Panc1 (cell line): ENCODE data around the gene KCNJ12. TPM values are rescaled to one million over a fixed set of nuclear protein-coding genes. Genes with fewer than 3 reads are reported as not detected.
"Not testable (repeated sequence)": the region's sequence is repeated elsewhere in the genome, so short reads cannot be mapped to it uniquely, and the experiment has no call there.

Source experiments
- ATAC-seq: fragments of 200-7000 bp; cut with Tn5 transposase; 2 replicates; pipeline ENCODE4 v1.9.1; 2020; ENCODE audit warnings: mild to moderate bottlenecking, moderate library complexity
- BruUV-seq: library from RNA; stranded (reverse); fragments of 400-500 nt; replicated peaks from 2 replicates; lab custom pipeline; 2021; lab: Mats Ljungman, UMichigan
- CTCF ChIA-PET: fragments of 300-600 bp; sonication (Branson Sonifier 250); formaldehyde crosslinking; loops from one replicate; lab custom pipeline; 2022; ENCODE audit warnings: antibody characterized with exemption; lab: Charles Lee
- POLR2A ChIA-PET: fragments of 300-600 bp; sonication (Branson Sonifier 250); formaldehyde crosslinking; loops from one replicate; lab custom pipeline; 2022; ENCODE audit warnings: antibody characterized with exemption; lab: Charles Lee
- DNase-seq: peaks from one replicate; pipeline ENCODE4 v3.0.0-alpha.2; 2010; ENCODE audit warnings: low read depth, low spot score
- H3K27ac ChIP-seq: 2 replicates; pipeline ENCODE4 v1.5.1; 2011; ENCODE audit warnings: mild to moderate bottlenecking, low read length, inconsistent platforms
- H3K27me3 ChIP-seq: fragments of 200-500 bp; sonication (Bioruptor generic); 2 replicates; pipeline ENCODE4 v1.6.0; 2014; ENCODE audit warnings: low read length, inconsistent platforms; ENCODE audit not compliant: control insufficient read depth, insufficient read depth
- H3K36me3 ChIP-seq: fragments of 200-500 bp; sonication (Bioruptor generic); 2 replicates; pipeline ENCODE4 v1.5.1; 2014; ENCODE audit warnings: inconsistent platforms, mild to moderate bottlenecking, low read length, moderate library complexity; ENCODE audit not compliant: control insufficient read depth, insufficient read depth
- H3K4me1 ChIP-seq: 2 replicates; pipeline ENCODE4 v1.5.1; 2011; ENCODE audit warnings: inconsistent platforms, mild to moderate bottlenecking, low read length, moderate library complexity; ENCODE audit not compliant: control insufficient read depth, insufficient read depth
- H3K4me3 ChIP-seq, 2 experiments: 2 replicates each; pipeline ENCODE4 v1.5.1; 2011 to 2012; ENCODE audit warnings: low read depth in 2 of 2, low read length in 2 of 2, mild to moderate bottlenecking in 2 of 2, inconsistent platforms in 1 of 2, moderate library complexity in 1 of 2
- H3K9me3 ChIP-seq: fragments of 200-500 bp; sonication (Bioruptor generic); 2 replicates; pipeline ENCODE4 v1.5.1; 2014; ENCODE audit warnings: low read depth, mild to moderate bottlenecking, inconsistent platforms, low read length, moderate library complexity; ENCODE audit not compliant: control insufficient read depth, insufficient read depth
- CTCF ChIP-seq: fragments of 450-650 bp; IDR thresholded peaks from 2 replicates; pipeline ENCODE4 v1.5.1; 2017; ENCODE audit warnings: mild to moderate bottlenecking
- POLR2AphosphoS5 ChIP-seq: IDR thresholded peaks from 2 replicates; pipeline ENCODE4 v1.6.1; 2012; ENCODE audit warnings: mild to moderate bottlenecking, low read depth, low read length, moderate library complexity
- REST ChIP-seq, 2 experiments: IDR thresholded peaks; 2 replicates each; pipeline ENCODE4 v1.6.1; 2011 to 2012; ENCODE audit warnings: low read depth in 2 of 2, control low read depth in 1 of 2, low read length in 1 of 2, mild to moderate bottlenecking in 1 of 2, moderate library complexity in 1 of 2; ENCODE audit not compliant: insufficient read depth in 1 of 2
- SIN3A ChIP-seq: IDR thresholded peaks from 2 replicates; pipeline ENCODE4 v1.6.1; 2012; ENCODE audit warnings: low read depth, mild to moderate bottlenecking, low read length, moderate library complexity, borderline replicate concordance; ENCODE audit not compliant: insufficient read depth
- TCF7L2 ChIP-seq: IDR thresholded peaks from 2 replicates; pipeline ENCODE4 v1.6.1; 2011; ENCODE audit warnings: mild to moderate bottlenecking, low read depth, low read length, inconsistent platforms
- in situ Hi-C: cut with HindIII; loops from 2 replicates; pipeline ENCODE4 v1.10.0; 2016; ENCODE audit warnings: low sequenced_read_pairs, low pct_unique_long_range_greater_than_20kb
- intact Hi-C: fragments of 100-400 bp; cut with micrococcal nuclease; formaldehyde crosslinking; loops from one replicate; pipeline ENCODE4 v1.10.0; 2022; ENCODE audit not compliant: unreplicated experiment
- total RNA-seq: library from RNA; stranded (reverse); gene quantifications from one replicate; pipeline ENCODE4 v1.2.1, GENCODE V29; 2021; ENCODE audit not compliant: unreplicated experiment

The KCNJ12 gene
- total RNA-seq, 1 experiment from 2014 or later: 2.7 TPM

- Histone ChIP-seq H3K27ac (no peak overlapping the region), H3K36me3 (no peaks in the 10 kb centered on the region), H3K9me3 (no peaks in the 10 kb centered on the region), H3K27me3 (no peaks in the 10 kb centered on the region), H3K4me1 (no peaks in the 10 kb centered on the region), H3K4me3 (no peak overlapping the region)
- BruUV-seq: no TSS peak
- ChIA-PET POLR2A (no interaction called here), CTCF (no interaction called here)
- no peak for DNase-seq
- in situ Hi-C loops (no loop called here), intact Hi-C loops (no loop called here)
- no peak for TF ChIP-seq CTCF
- no peak for TF ChIP-seq REST (IDR thresholded peaks at IDR 0.05; ENCODE audit: insufficient read depth in 1 of 2, low read depth in 2 of 2, low read length in 1 of 2)
- no peak for TF ChIP-seq TCF7L2
- no peak for TF ChIP-seq POLR2AphosphoS5
- TF ChIP-seq SIN3A: no peak
- no peak for ATAC-seq
Observed at GRCh38 chr17:21330436-21331160, 45.6 kb upstream of the KCNJ12 start.

- BruUV-seq, ATAC-seq, H3K9me3 ChIP-seq, H3K4me1 ChIP-seq, in situ Hi-C loops, H3K27me3 ChIP-seq, CTCF ChIA-PET, DNase-seq, POLR2A ChIA-PET, intact Hi-C loops, H3K27ac ChIP-seq, H3K4me3 ChIP-seq, H3K36me3 ChIP-seq: not testable (repeated sequence)
Observed at GRCh38 chr17:21336541-21337294, 39.4 kb upstream of the KCNJ12 start.

- DNase-seq, H3K4me1 ChIP-seq, H3K9me3 ChIP-seq, intact Hi-C loops, POLR2A ChIA-PET, H3K4me3 ChIP-seq, H3K27ac ChIP-seq, H3K27me3 ChIP-seq, CTCF ChIA-PET, ATAC-seq, in situ Hi-C loops, BruUV-seq, H3K36me3 ChIP-seq: not testable (repeated sequence)
Observed at GRCh38 chr17:21337981-21338625, 38.1 kb upstream of the KCNJ12 start.
